Measurements from ENCODE around the gene RAPGEF5. TPM values are rescaled to one million over a fixed set of nuclear protein-coding genes. Genes with fewer than 3 reads are reported as not detected.

The RAPGEF5 gene
- total RNA-seq, 1 experiment from 2014 or later: 15.6 TPM

GRCh38 chr7:22153432-22154142 is 203.4 kb downstream of the RAPGEF5 start:
- H3K9me2 ChIP-seq (ENCODE audit: insufficient read depth): no peaks in the 10 kb centered on the region
- peaks cover 0 to 12% of the 10 kb centered on the region in 2 experiments; a peak in 2 of 4 replicates for H3K4me1 ChIP-seq (ENCODE audit: control insufficient read depth in 1 of 2, insufficient read depth in 2 of 2, low read length in 2 of 2)
- TF ChIP-seq CTCF (IDR thresholded peaks at IDR 0.05 in 2 of 3, conservative IDR thresholded peaks at IDR 0.05 in 1 of 3; ENCODE audit: borderline replicate concordance in 1 of 3, insufficient read depth in 1 of 3, low read depth in 2 of 3, low read length in 2 of 3) (no peak), ZNF274 (IDR thresholded peaks at IDR 0.05; ENCODE audit: low read depth, low read length) (no peak), CBX3 (IDR thresholded peaks at IDR 0.05; ENCODE audit: low read depth) (no peak), SP1 (IDR thresholded peaks at IDR 0.05; ENCODE audit: low read depth) (no peak), EZH2 (IDR thresholded peaks at IDR 0.05) (no peak), ELF1 (IDR thresholded peaks at IDR 0.05; ENCODE audit: borderline replicate concordance, low read depth) (no peak), RAD21 (IDR thresholded peaks at IDR 0.05; ENCODE audit: low read depth) (no peak), SRF (IDR thresholded peaks at IDR 0.05; ENCODE audit: low read depth) (no peak), EZH2phosphoT487 (IDR thresholded peaks at IDR 0.05; ENCODE audit: borderline replicate concordance) (no peak)
- ATAC-seq (no peak), DNase-seq (ENCODE audit: low read depth, low spot score) (no peak)
- POLR2A ChIA-PET: interaction anchor here (1.4 kb wide), 1 partner anchor 11 kb away, joined by 3 read pairs; no protein-coding TSS in a partner anchor
- H3K27ac ChIP-seq (ENCODE audit: low read depth, low read length): no peak overlapping the region
- no peaks in the 10 kb centered on the region for H4K20me1 ChIP-seq (ENCODE audit: insufficient read depth)
- CTCF ChIA-PET: no interaction called here
- H3K9me3 ChIP-seq (ENCODE audit: control insufficient read depth in 1 of 2, insufficient read depth in 1 of 2, low read depth in 1 of 2, low read length in 2 of 2): no peaks in the 10 kb centered on the region
- H3K9ac ChIP-seq (ENCODE audit: low read length): no peak overlapping the region
- H3K4me2 ChIP-seq (ENCODE audit: low read length): no peak overlapping the region
- H3K27me3 ChIP-seq (ENCODE audit: insufficient read depth, low read length): no peaks in the 10 kb centered on the region
- no TSS peak for BruUV-seq (replicated peaks)
- RAD21 ChIA-PET (ENCODE audit: low non-redundant PET in 1 of 2, low total read pairs in 2 of 2, uncharacterized antibody in 2 of 2, unreplicated experiment in 2 of 2): no interaction called here
- intact Hi-C loops (cut with micrococcal nuclease): no loop called here
- no peaks in the 10 kb centered on the region for H3K79me2 ChIP-seq (ENCODE audit: insufficient read depth, low read length)
- H2AFZ ChIP-seq (ENCODE audit: low read depth, low read length, poor library complexity, severe bottlenecking): no peak overlapping the region
- no peaks in the 10 kb centered on the region; a peak in 2 of 4 replicates for H3K36me3 ChIP-seq (ENCODE audit: control insufficient read depth in 1 of 2, insufficient read depth in 2 of 2, low read length in 2 of 2)
- H3K4me3 ChIP-seq (replicated peaks in 1 of 2; ENCODE audit: low read depth in 1 of 2, low read length in 2 of 2): no peak overlapping the region
